Cardiac fibroblast (primary cell): ENCODE measurements around the gene ZNF346.

ENCODE experiments used
- DNase-seq, 2 donors: peaks; one replicate each; pipeline versions ENCODE4 v3.0.0 to v3.0.0-alpha.2; 2010; ENCODE audit warnings: low read depth in 2 of 2
- H3K4me3 ChIP-seq, 2 donors: replicated peaks in 1 of 2; 1 replicate in 1 of 2; 2 replicates in 1 of 2; pipeline ENCODE4 v1.5.1; 2011; ENCODE audit warnings: low read depth in 2 of 2, low read length in 2 of 2, mild to moderate bottlenecking in 2 of 2, moderate library complexity in 1 of 2
- TF ChIP-seq, protein P1 (sequence below): IDR thresholded peaks from one replicate; pipeline ENCODE4 v1.5.1; 2011; ENCODE audit warnings: low read depth, mild to moderate bottlenecking, low read length, inconsistent platforms

Gene ZNF346

DNA sequence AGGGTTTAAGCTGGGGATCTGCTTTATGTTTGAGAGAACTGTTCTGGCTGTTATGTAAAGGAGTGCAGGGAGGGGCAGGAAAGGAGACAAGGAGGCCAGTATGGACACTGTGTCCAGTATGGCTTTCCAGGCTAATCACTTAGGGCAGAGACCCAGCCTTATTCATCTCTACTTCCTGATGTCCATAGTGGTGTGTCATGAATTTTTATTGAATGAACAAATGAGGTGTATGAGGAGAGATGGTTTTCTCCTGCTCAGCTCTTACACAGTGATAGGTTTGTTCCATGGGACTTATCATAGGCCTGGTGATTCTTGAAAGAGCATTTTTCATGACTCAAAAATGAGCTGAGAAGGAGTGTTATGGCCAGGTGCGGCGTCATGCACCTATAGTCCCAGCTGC lies 43.7 kb downstream of the ZNF346 start:
- TF ChIP-seq, protein P1, sequence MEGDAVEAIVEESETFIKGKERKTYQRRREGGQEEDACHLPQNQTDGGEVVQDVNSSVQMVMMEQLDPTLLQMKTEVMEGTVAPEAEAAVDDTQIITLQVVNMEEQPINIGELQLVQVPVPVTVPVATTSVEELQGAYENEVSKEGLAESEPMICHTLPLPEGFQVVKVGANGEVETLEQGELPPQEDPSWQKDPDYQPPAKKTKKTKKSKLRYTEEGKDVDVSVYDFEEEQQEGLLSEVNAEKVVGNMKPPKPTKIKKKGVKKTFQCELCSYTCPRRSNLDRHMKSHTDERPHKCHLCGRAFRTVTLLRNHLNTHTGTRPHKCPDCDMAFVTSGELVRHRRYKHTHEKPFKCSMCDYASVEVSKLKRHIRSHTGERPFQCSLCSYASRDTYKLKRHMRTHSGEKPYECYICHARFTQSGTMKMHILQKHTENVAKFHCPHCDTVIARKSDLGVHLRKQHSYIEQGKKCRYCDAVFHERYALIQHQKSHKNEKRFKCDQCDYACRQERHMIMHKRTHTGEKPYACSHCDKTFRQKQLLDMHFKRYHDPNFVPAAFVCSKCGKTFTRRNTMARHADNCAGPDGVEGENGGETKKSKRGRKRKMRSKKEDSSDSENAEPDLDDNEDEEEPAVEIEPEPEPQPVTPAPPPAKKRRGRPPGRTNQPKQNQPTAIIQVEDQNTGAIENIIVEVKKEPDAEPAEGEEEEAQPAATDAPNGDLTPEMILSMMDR = no peak
- no peak for DNase-seq
- no peak overlapping the region for H3K4me3 ChIP-seq

DNA sequence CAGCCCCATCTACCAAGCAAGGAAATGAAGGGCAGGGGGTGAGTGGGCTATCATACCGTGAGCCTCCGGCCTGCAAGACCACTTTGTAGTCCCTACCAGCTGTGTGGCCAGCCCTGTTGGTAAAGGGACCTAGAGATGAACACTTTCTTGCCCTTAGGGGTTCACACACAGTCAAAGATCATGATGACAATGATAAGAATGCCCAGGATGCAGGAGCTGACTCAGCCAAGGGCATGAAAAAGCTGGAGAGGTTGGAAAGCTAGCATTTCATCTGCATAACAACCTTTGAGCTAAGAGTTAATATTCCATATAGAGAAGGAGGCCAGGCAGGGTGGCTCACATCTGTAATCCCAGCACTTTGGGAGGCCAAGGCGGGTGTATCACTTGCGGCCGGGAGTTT lies 45.0 kb downstream of the ZNF346 start:
- TF ChIP-seq, protein P1 = no peak
- H3K4me3 ChIP-seq = no peak overlapping the region
- no peak for DNase-seq

- TF ChIP-seq, protein P1 = no peak
- H3K4me3 ChIP-seq = no peak overlapping the region
- no peak for DNase-seq
Measured at GRCh38 chr5:177070536-177071191, 48.2 kb downstream of the ZNF346 start.

DNA sequence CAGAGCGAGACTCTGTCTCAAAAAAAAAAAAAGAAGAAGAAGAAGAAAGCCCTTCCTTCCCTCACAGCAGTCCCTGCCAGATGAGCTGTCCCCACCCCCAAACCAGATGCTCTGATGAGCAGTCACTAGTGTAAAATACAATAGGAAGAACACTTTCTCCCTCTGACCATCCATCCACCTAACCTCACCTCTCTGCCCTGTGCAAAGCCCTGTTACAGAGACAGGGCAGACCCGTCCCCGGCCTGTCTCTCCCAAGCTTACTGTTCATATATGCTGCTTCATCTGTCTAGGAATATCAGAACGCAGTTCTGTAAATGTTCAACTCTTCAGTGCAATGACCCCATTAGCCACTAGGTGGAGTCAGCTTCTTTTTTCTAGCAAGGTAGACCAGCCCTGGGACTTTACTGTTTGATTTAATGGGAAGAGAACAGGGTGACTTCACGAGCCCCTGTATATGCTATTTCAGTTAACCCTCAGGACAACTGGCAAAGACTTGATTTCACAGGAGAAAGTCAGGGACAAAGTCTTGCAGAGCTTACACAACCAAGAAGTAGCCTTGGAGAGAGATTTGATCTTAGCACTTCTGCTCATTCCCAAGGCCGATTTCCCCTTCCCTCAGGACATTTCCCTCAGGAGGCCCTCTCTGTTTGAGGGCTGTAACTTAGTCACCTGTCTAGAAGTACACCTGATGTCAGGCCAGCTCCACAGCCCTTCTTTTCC lies 49.3 kb downstream of the ZNF346 start:
- TF ChIP-seq, protein P1 = peak; percentile 89
- DNase-seq = peak; percentile 88
- no peak overlapping the region for H3K4me3 ChIP-seq

- H3K4me3 ChIP-seq = no peak overlapping the region
- no peak for DNase-seq
- TF ChIP-seq, protein P1 = no peak
Measured at GRCh38 chr5:177077335-177077734, 54.8 kb downstream of the ZNF346 start.

DNA sequence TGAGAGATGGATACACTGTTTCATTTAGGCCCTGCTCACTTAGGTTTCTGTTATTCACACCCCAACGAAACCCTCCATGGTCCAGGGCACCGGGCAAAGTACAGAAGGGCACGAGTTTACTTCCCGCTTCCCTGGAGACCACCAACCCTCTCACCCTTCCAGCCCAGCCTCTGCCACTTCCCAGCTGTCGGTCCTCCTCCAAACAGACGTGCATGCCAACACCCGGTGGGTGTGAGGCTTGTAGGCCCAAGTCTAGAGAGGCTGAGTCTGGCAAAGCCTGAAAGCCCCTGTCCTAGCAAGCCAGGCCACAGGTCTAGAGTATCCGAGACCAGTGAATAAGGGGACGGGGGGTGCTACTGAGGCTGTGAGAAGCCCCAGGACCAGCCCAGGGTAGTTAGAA lies 57.1 kb downstream of the ZNF346 start:
- TF ChIP-seq, protein P1 = no peak
- DNase-seq = no peak
- H3K4me3 ChIP-seq = no peak overlapping the region
